B cell (primary cell): ENCODE measurements around the gene CSMD2.

ENCODE experiments used
- CTCF ChIP-seq: fragments of 200-600 bp; IDR thresholded peaks from one replicate; pipeline ENCODE4 v1.8.0; 2022; ENCODE audit warnings: antibody characterized with exemption, mild to moderate bottlenecking
- EZH2 ChIP-seq: IDR thresholded peaks from 2 replicates; pipeline ENCODE4 v1.6.1; 2012; ENCODE audit warnings: borderline replicate concordance, low read depth, mild to moderate bottlenecking, moderate library complexity, low read length; ENCODE audit not compliant: insufficient read depth, poor library complexity, severe bottlenecking

- no peak for TF ChIP-seq CTCF
- no peak for TF ChIP-seq EZH2
These were observed 37.7 kb downstream of the CSMD2 start for GRCh38 chr1:34127006-34128000.
